GM12878 (cell line): ENCODE measurements around the gene C18orf54. TPM values are rescaled to one million over a fixed set of nuclear protein-coding genes. Genes with fewer than 3 reads are reported as not detected.

Experiments
- ATAC-seq: fragments of 200-7000 bp; cut with Tn5 transposase; 3 replicates; pipeline ENCODE4 v1.9.1; 2020; ENCODE audit warnings: mild to moderate bottlenecking, moderate library complexity
- BruUV-seq: library from RNA; stranded (reverse); fragments of 400-500 nt; replicated peaks from 2 replicates; lab custom pipeline; 2021; lab: Mats Ljungman, UMichigan
- CTCF ChIA-PET: fragments of 300-600 bp; sonication (Branson Sonifier 250); formaldehyde crosslinking; extraction: SDS; loops from one replicate; lab custom pipeline; 2021; ENCODE audit warnings: inconsistent platforms; lab: Yijun Ruan, JAX
- POLR2A ChIA-PET: fragments of 350-600 bp; formaldehyde crosslinking; extraction: SDS; loops from one replicate; lab custom pipeline; 2021; ENCODE audit warnings: inconsistent platforms; lab: Charles Lee
- RAD21 ChIA-PET: fragments of 300-600 bp; sonication (Branson Sonifier 250); formaldehyde crosslinking; loops from one replicate; lab custom pipeline; 2023; ENCODE audit warnings: antibody characterized with exemption; ENCODE audit not compliant: unreplicated experiment; lab: Charles Lee
- SMC1A ChIA-PET: fragments of 300-600 bp; sonication (Branson Sonifier 250); formaldehyde crosslinking; loops from one replicate; lab custom pipeline; 2023; ENCODE audit not compliant: unreplicated experiment, uncharacterized antibody; lab: Charles Lee
- DNase-seq: peaks from one replicate; pipeline ENCODE4 v3.0.0-alpha.2; 2011; ENCODE audit warnings: low read depth, low spot score
- FAIRE-seq: peaks from 3 replicates; lab custom pipeline; 2011; peaks lifted over from hg19 to GRCh38; lab: Jason Lieb, UNC
- H2AFZ ChIP-seq: 2 replicates; pipeline ENCODE4 v1.6.0; 2011; ENCODE audit warnings: low read depth, low read length, control low read depth; ENCODE audit not compliant: control insufficient read depth
- H3K27ac ChIP-seq: 2 replicates; pipeline ENCODE4 v1.5.1; 2011; ENCODE audit warnings: control low read depth; ENCODE audit not compliant: control insufficient read depth, insufficient read depth
- H3K27me3 ChIP-seq, 2 experiments: replicated peaks in 1 of 2; 2 replicates each; pipeline versions ENCODE4 v1.6.0 to v1.6.1; 2011; ENCODE audit warnings: low read length in 1 of 2; ENCODE audit not compliant: control insufficient read depth in 2 of 2, insufficient read depth in 2 of 2
- H3K36me3 ChIP-seq, 2 experiments: 2 replicates each; pipeline ENCODE4 v1.5.1; 2011; ENCODE audit warnings: low read length in 1 of 2; ENCODE audit not compliant: control insufficient read depth in 2 of 2, insufficient read depth in 2 of 2
- H3K4me1 ChIP-seq: 2 replicates; pipeline ENCODE4 v1.6.1; 2011; ENCODE audit warnings: mild to moderate bottlenecking, low read length, moderate library complexity, mixed read lengths; ENCODE audit not compliant: control insufficient read depth, insufficient read depth
- H3K4me2 ChIP-seq: 2 replicates; pipeline ENCODE4 v1.6.0; 2011; ENCODE audit warnings: control low read depth; ENCODE audit not compliant: control insufficient read depth, insufficient read depth
- H3K4me3 ChIP-seq: fragments of 200-600 bp; sonication (generic); 2 replicates; pipeline ENCODE4 v1.5.1; 2016
- H3K79me2 ChIP-seq: 2 replicates; pipeline ENCODE4 v1.6.0; 2011; ENCODE audit warnings: low read length; ENCODE audit not compliant: control insufficient read depth, insufficient read depth
- H3K9ac ChIP-seq: 2 replicates; pipeline ENCODE4 v1.8.0; 2011; ENCODE audit warnings: low read length, control low read depth, mixed read lengths; ENCODE audit not compliant: control insufficient read depth, insufficient read depth
- H3K9me3 ChIP-seq: replicated peaks from 3 replicates; pipeline ENCODE4 v1.5.1; 2011; ENCODE audit warnings: mild to moderate bottlenecking, low read length; ENCODE audit not compliant: control insufficient read depth, insufficient read depth
- H4K20me1 ChIP-seq: 2 replicates; pipeline ENCODE4 v1.6.0; 2011; ENCODE audit not compliant: control insufficient read depth, insufficient read depth
- BACH1 ChIP-seq: fragments of 450-650 bp; IDR thresholded peaks from 2 replicates; pipeline ENCODE4 v1.6.1; 2017; ENCODE audit warnings: mild to moderate bottlenecking, borderline replicate concordance
- HDAC6 ChIP-seq: fragments of 200-600 bp; sonication (generic); IDR thresholded peaks from one replicate; pipeline ENCODE4 v1.8.0; 2017; ENCODE audit warnings: antibody characterized with exemption; ENCODE audit not compliant: unreplicated experiment
- KDM1A ChIP-seq: fragments of 200-600 bp; sonication (generic); IDR thresholded peaks from 2 replicates; pipeline ENCODE4 v1.6.1; 2016; ENCODE audit warnings: borderline replicate concordance
- PML ChIP-seq: IDR thresholded peaks from 2 replicates; pipeline ENCODE4 v1.6.1; 2012; ENCODE audit warnings: low read length, inconsistent platforms
- POLR2AphosphoS5 ChIP-seq: IDR thresholded peaks from 2 replicates; pipeline ENCODE4 v1.6.1; 2011; ENCODE audit warnings: mild to moderate bottlenecking, low read length, inconsistent platforms
- RUNX3 ChIP-seq: IDR thresholded peaks from 2 replicates; pipeline ENCODE4 v1.6.1; 2012; ENCODE audit warnings: low read length, inconsistent platforms
- SMAD1 ChIP-seq: fragments of 450-650 bp; IDR thresholded peaks from 2 replicates; pipeline ENCODE4 v1.6.1; 2018; ENCODE audit warnings: mild to moderate bottlenecking, low read depth; ENCODE audit not compliant: partially characterized antibody
- ZBED1 ChIP-seq: IDR thresholded peaks from 2 replicates; pipeline ENCODE4 v1.6.1; 2016; ENCODE audit warnings: borderline replicate concordance
- ZNF274 ChIP-seq: IDR thresholded peaks from one replicate; pipeline ENCODE4 v1.8.0; 2011; ENCODE audit not compliant: insufficient read length, insufficient read depth
- ZNF622 ChIP-seq: fragments of 450-650 bp; IDR thresholded peaks from 2 replicates; pipeline ENCODE4 v1.6.1; 2017; ENCODE audit warnings: mild to moderate bottlenecking, inconsistent platforms
- WGBS: methylation state at CpG from one replicate; pipeline ENCODE4 v1.1.6; 2016; ENCODE audit warnings: low lambda C conversion rate; ENCODE audit not compliant: insufficient replicate concordance, insufficient coverage; ENCODE audit errors: missing lambda C conversion rate; 5-methylcytosine and 5-hydroxymethylcytosine counted together
- in situ Hi-C: fragments of 300-500 bp; cut with MboI; formaldehyde crosslinking; loops from 9 replicates; pipeline ENCODE4 v1.14.3; 2018; ENCODE audit warnings: mixed read lengths
- intact Hi-C: fragments of 100-400 bp; cut with micrococcal nuclease; formaldehyde crosslinking; loops from one replicate; pipeline ENCODE4 v1.14.2; 2022; ENCODE audit not compliant: unreplicated experiment
- polyA plus RNA-seq, 11 experiments: library from polyadenylated mRNA; depleted of rRNA in 4 of 11; unstranded in 6 of 11; stranded (reverse) in 5 of 11; fragments of >200 nt; fragmentation: Nextera tagmentation in 4 of 11; fragmentation: Illumina TruSeq in 1 of 11; extraction: Ambion mirVana in 4 of 11; extraction: Trizol in 1 of 11; gene quantifications; 1 replicate in 1 of 11; 2 replicates in 10 of 11; pipeline versions ENCODE4 v1.2.1 to v1.2.3, GENCODE V29; 2011 to 2016; ENCODE audit warnings: inconsistent platforms in 2 of 11, missing spikeins in 2 of 11, low read depth in 1 of 11
- total RNA-seq, 4 experiments: library from RNA; depleted of rRNA in 3 of 4; stranded (reverse); fragments of >200 nt in 3 of 4; fragmentation: Illumina TruSeq in 1 of 4; extraction: Trizol in 1 of 4; gene quantifications; 2 replicates each; pipeline versions ENCODE4 v1.2.1 to v1.2.3, GENCODE V29; 2013 to 2021
- TF ChIP-seq, protein P1 (sequence below): IDR thresholded peaks from 2 replicates; pipeline ENCODE4 v1.6.1; 2012; ENCODE audit warnings: low read depth, low read length, improper control_type of control experiment
- TF ChIP-seq, protein P2 (sequence below): IDR thresholded peaks from 2 replicates; pipeline ENCODE4 v1.6.1; 2012; ENCODE audit warnings: improper control_type of control experiment, low read depth, low read length; ENCODE audit not compliant: insufficient replicate concordance

C18orf54 gene
- total and polyA plus RNA-seq, 10 of the 15 experiments (the other 5 are each of a cell fraction or from before 2014, with no cell fraction given) = 1.2 to 7.6 (median 2.8) TPM

DNA sequence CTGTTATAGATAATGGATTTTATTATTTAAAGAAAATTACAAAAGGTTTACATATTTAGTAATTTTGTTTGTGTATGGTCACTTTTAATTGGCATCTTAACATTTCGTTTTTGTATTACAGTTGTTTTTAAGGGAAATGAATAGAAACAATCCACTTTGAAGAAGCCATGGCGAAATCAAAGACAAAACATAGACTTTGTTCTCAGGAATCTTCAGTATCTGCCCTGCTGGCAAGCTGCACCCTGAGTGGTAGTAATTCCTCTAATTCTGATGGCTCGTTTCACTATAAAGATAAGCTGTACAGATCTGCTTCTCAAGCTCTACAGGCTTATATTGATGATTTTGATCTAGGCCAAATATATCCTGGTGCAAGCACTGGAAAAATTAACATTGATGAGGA lies 2.7 kb downstream of the C18orf54 start:
- H3K4me1 ChIP-seq = peaks cover 3% of the 10 kb centered on the region
- intact Hi-C loops = no loop called here
- H4K20me1 ChIP-seq = no peaks in the 10 kb centered on the region
- H3K9me3 ChIP-seq = no peaks in the 10 kb centered on the region
- no TSS peak for BruUV-seq
- SMC1A ChIA-PET = interaction anchor here (0.8 to 1.4 kb wide), 3 partner anchors 69 to 178 kb away, joined by 3 to 4 read pairs (median 4); no protein-coding TSS in a partner anchor
- in situ Hi-C loops = no loop called here
- POLR2A ChIA-PET = no interaction called here
- no peak overlapping the region for H3K27ac ChIP-seq
- H3K4me3 ChIP-seq = no peak overlapping the region
- CTCF ChIA-PET = interaction anchor here (1.5 kb wide), 1 partner anchor 90 kb away, joined by 4 read pairs; no protein-coding TSS in a partner anchor
- RAD21 ChIA-PET = no interaction called here
- H3K4me2 ChIP-seq = no peak overlapping the region
- no peak overlapping the region for H2AFZ ChIP-seq
- H3K36me3 ChIP-seq = 0 out of 4 replicates have a peak, but pooled peaks cover 0 to 3% of the 10 kb centered on the region in 2 experiments
- FAIRE-seq (no peak), DNase-seq (no peak), ATAC-seq (no peak)
- no peak for TF ChIP-seq PML
- TF ChIP-seq SMAD1 = no peak
- 82% methylated on average over 3 of the region's 3 CpGs for WGBS
- peaks cover 12% of the 10 kb centered on the region for H3K79me2 ChIP-seq
- H3K27me3 ChIP-seq = no peaks in the 10 kb centered on the region
- H3K9ac ChIP-seq = no peak overlapping the region

DNA sequence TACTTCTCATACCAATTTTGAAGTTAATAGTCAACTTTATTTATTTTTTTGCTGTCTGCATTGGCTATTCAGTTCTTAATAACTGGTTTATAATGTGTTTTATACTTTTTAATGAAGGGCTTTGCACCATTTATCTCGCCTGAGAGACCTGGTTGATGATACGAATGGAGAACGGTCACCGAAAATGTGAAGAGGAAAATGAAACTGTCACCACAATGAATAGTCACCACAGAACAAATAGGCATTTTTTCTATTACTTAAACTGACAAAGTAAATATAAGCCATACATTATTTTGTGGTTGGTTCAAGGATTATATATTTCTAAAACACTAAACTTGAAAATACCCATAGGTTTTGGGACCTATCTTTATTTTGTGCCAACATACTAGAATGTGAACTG lies 20.4 kb downstream of the C18orf54 start:
- Histone ChIP-seq H3K9ac (no peak overlapping the region), H3K4me1 (no peaks in the 10 kb centered on the region), H3K27me3 (no peaks in the 10 kb centered on the region), H3K79me2 (no peaks in the 10 kb centered on the region), H3K4me3 (no peak overlapping the region), H3K4me2 (no peak overlapping the region), H2AFZ (no peak overlapping the region), H3K27ac (no peak overlapping the region), H3K36me3 (no peaks in the 10 kb centered on the region), H4K20me1 (no peaks in the 10 kb centered on the region), H3K9me3 (no peaks in the 10 kb centered on the region)
- FAIRE-seq (no peak), DNase-seq (no peak), ATAC-seq (no peak)
- RAD21 ChIA-PET = no interaction called here
- 94% methylated on average over 4 of the region's 4 CpGs for WGBS
- no TSS peak for BruUV-seq
- in situ Hi-C loops (no loop called here), intact Hi-C loops (no loop called here)
- POLR2A ChIA-PET = no interaction called here
- SMC1A ChIA-PET = interaction anchor here (1.0 to 1.3 kb wide), 2 partner anchors 13 to 15 kb away, joined by 3 to 4 read pairs; no protein-coding TSS in a partner anchor
- CTCF ChIA-PET = interaction anchor here (0.8 to 1.0 kb wide), 2 partner anchors 15 to 1672 kb away, joined by 3 to 4 read pairs; no protein-coding TSS in a partner anchor
- TF ChIP-seq RUNX3 (no peak), KDM1A (no peak), ZNF274 (no peak), HDAC6 (no peak), ZNF622 (no peak), ZBED1 (no peak), BACH1 (no peak), POLR2AphosphoS5 (no peak)
- TF ChIP-seq, protein P1, sequence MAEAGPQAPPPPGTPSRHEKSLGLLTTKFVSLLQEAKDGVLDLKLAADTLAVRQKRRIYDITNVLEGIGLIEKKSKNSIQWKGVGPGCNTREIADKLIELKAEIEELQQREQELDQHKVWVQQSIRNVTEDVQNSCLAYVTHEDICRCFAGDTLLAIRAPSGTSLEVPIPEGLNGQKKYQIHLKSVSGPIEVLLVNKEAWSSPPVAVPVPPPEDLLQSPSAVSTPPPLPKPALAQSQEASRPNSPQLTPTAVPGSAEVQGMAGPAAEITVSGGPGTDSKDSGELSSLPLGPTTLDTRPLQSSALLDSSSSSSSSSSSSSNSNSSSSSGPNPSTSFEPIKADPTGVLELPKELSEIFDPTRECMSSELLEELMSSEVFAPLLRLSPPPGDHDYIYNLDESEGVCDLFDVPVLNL = no peak
- TF ChIP-seq, protein P2, sequence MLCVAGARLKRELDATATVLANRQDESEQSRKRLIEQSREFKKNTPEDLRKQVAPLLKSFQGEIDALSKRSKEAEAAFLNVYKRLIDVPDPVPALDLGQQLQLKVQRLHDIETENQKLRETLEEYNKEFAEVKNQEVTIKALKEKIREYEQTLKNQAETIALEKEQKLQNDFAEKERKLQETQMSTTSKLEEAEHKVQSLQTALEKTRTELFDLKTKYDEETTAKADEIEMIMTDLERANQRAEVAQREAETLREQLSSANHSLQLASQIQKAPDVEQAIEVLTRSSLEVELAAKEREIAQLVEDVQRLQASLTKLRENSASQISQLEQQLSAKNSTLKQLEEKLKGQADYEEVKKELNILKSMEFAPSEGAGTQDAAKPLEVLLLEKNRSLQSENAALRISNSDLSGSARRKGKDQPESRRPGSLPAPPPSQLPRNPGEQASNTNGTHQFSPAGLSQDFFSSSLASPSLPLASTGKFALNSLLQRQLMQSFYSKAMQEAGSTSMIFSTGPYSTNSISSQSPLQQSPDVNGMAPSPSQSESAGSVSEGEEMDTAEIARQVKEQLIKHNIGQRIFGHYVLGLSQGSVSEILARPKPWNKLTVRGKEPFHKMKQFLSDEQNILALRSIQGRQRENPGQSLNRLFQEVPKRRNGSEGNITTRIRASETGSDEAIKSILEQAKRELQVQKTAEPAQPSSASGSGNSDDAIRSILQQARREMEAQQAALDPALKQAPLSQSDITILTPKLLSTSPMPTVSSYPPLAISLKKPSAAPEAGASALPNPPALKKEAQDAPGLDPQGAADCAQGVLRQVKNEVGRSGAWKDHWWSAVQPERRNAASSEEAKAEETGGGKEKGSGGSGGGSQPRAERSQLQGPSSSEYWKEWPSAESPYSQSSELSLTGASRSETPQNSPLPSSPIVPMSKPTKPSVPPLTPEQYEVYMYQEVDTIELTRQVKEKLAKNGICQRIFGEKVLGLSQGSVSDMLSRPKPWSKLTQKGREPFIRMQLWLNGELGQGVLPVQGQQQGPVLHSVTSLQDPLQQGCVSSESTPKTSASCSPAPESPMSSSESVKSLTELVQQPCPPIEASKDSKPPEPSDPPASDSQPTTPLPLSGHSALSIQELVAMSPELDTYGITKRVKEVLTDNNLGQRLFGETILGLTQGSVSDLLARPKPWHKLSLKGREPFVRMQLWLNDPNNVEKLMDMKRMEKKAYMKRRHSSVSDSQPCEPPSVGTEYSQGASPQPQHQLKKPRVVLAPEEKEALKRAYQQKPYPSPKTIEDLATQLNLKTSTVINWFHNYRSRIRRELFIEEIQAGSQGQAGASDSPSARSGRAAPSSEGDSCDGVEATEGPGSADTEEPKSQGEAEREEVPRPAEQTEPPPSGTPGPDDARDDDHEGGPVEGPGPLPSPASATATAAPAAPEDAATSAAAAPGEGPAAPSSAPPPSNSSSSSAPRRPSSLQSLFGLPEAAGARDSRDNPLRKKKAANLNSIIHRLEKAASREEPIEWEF = no peak
